Prostate gland (tissue), 2 donors: Measurements from ENCODE around the gene SMYD5.

Experiments used
- POLR2AphosphoS5 ChIP-seq: sonication (generic); formaldehyde crosslinking; IDR thresholded peaks from one replicate; pipeline ENCODE4 v1.6.1; 2017; ENCODE audit warnings: antibody characterized with exemption
- TF ChIP-seq, protein P1 (sequence below), 4 experiments: fragments of 200-600 bp in 2 of 4; fragments of 450-650 bp in 2 of 4; sonication (generic) in 2 of 4; IDR thresholded peaks; 1 replicate in 3 of 4; 2 replicates in 1 of 4; pipeline ENCODE4 v1.5.1; 2016 to 2019; ENCODE audit warnings: antibody characterized with exemption in 4 of 4, mild to moderate bottlenecking in 2 of 4, moderate library complexity in 2 of 4

- TF ChIP-seq, protein P1, sequence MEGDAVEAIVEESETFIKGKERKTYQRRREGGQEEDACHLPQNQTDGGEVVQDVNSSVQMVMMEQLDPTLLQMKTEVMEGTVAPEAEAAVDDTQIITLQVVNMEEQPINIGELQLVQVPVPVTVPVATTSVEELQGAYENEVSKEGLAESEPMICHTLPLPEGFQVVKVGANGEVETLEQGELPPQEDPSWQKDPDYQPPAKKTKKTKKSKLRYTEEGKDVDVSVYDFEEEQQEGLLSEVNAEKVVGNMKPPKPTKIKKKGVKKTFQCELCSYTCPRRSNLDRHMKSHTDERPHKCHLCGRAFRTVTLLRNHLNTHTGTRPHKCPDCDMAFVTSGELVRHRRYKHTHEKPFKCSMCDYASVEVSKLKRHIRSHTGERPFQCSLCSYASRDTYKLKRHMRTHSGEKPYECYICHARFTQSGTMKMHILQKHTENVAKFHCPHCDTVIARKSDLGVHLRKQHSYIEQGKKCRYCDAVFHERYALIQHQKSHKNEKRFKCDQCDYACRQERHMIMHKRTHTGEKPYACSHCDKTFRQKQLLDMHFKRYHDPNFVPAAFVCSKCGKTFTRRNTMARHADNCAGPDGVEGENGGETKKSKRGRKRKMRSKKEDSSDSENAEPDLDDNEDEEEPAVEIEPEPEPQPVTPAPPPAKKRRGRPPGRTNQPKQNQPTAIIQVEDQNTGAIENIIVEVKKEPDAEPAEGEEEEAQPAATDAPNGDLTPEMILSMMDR (IDR thresholded peaks at IDR 0.05): no peak
- no peak for TF ChIP-seq POLR2AphosphoS5
Measured at GRCh38 chr2:73250872-73251846, 37.1 kb downstream of the SMYD5 start.
